ENCODE measurements around the gene INSRR.

The INSRR gene

GRCh38 chr1:156858959-156859522 is at the start of gene INSRR:
Gene INSRR (minus strand): TSS chr1:156859117. CDS start chr1:156858621, 496 bp downstream.
- Histone ChIP-seq H3K9ac (ENCODE audit: low read depth in 1 of 2, low read length in 2 of 2) (no peak within 1 kb of the TSS), H3K36me3 (ENCODE audit: control insufficient read depth in 2 of 2, insufficient read depth in 2 of 2, low read length in 2 of 2) (no peaks in the 10 kb centered on the region), H3K4me1 (ENCODE audit: control insufficient read depth in 2 of 2, insufficient read depth in 2 of 2, low read length in 2 of 2) (peaks cover 8% of the 10 kb centered on the region in 2 donors), H3K27me3 (ENCODE audit: control insufficient read depth in 2 of 2, insufficient read depth in 2 of 2, low read length in 2 of 2) (peaks cover 49 to 65% of the 10 kb centered on the region in 2 donors), H3K9me3 (ENCODE audit: control insufficient read depth in 2 of 2, low read length in 2 of 2) (no peaks in the 10 kb centered on the region), H3K4me3 (ENCODE audit: low read length in 2 of 2) (peak within 1 kb of the TSS; percentile 37 to 57), H3K27ac (ENCODE audit: low read depth in 2 of 2, low read length in 2 of 2) (no peak within 1 kb of the TSS)

- Histone ChIP-seq H3K4me3 (ENCODE audit: low read length in 2 of 2) (no peak overlapping the region), H3K4me1 (ENCODE audit: control insufficient read depth in 2 of 2, insufficient read depth in 2 of 2, low read length in 2 of 2) (peaks cover 0 to 21% of the 10 kb centered on the region in 2 donors), H3K36me3 (ENCODE audit: control insufficient read depth in 2 of 2, insufficient read depth in 2 of 2, low read length in 2 of 2) (no peaks in the 10 kb centered on the region), H3K27ac (ENCODE audit: low read depth in 2 of 2, low read length in 2 of 2) (no peak overlapping the region), H3K27me3 (ENCODE audit: control insufficient read depth in 2 of 2, insufficient read depth in 2 of 2, low read length in 2 of 2) (peaks cover 0 to 20% of the 10 kb centered on the region in 2 donors), H3K9ac (ENCODE audit: low read depth in 1 of 2, low read length in 2 of 2) (no peak overlapping the region), H3K9me3 (ENCODE audit: control insufficient read depth in 2 of 2, low read length in 2 of 2) (no peaks in the 10 kb centered on the region)
Observed at GRCh38 chr1:156908541-156908940, 49.6 kb upstream of the INSRR start.

GRCh38 chr1:156906206-156906906 is 47.4 kb upstream of the INSRR start:
- Histone ChIP-seq H3K4me1 (ENCODE audit: control insufficient read depth in 2 of 2, insufficient read depth in 2 of 2, low read length in 2 of 2) (peaks cover 0 to 21% of the 10 kb centered on the region in 2 donors), H3K27ac (ENCODE audit: low read depth in 2 of 2, low read length in 2 of 2) (no peak overlapping the region), H3K9ac (ENCODE audit: low read depth in 1 of 2, low read length in 2 of 2) (no peak overlapping the region), H3K36me3 (ENCODE audit: control insufficient read depth in 2 of 2, insufficient read depth in 2 of 2, low read length in 2 of 2) (no peaks in the 10 kb centered on the region), H3K9me3 (ENCODE audit: control insufficient read depth in 2 of 2, low read length in 2 of 2) (no peaks in the 10 kb centered on the region), H3K27me3 (ENCODE audit: control insufficient read depth in 2 of 2, insufficient read depth in 2 of 2, low read length in 2 of 2) (peaks cover 2 to 20% of the 10 kb centered on the region in 2 donors), H3K4me3 (ENCODE audit: low read length in 2 of 2) (no peak overlapping the region)

- Histone ChIP-seq H3K9me3 (ENCODE audit: control insufficient read depth in 2 of 2, low read length in 2 of 2) (no peaks in the 10 kb centered on the region), H3K4me3 (ENCODE audit: low read length in 2 of 2) (no peak overlapping the region), H3K36me3 (ENCODE audit: control insufficient read depth in 2 of 2, insufficient read depth in 2 of 2, low read length in 2 of 2) (no peaks in the 10 kb centered on the region), H3K4me1 (ENCODE audit: control insufficient read depth in 2 of 2, insufficient read depth in 2 of 2, low read length in 2 of 2) (peaks cover 0 to 19% of the 10 kb centered on the region in 2 donors), H3K27me3 (ENCODE audit: control insufficient read depth in 2 of 2, insufficient read depth in 2 of 2, low read length in 2 of 2) (peaks cover 2 to 20% of the 10 kb centered on the region in 2 donors), H3K9ac (ENCODE audit: low read depth in 1 of 2, low read length in 2 of 2) (no peak overlapping the region), H3K27ac (ENCODE audit: low read depth in 2 of 2, low read length in 2 of 2) (no peak overlapping the region)
Observed at GRCh38 chr1:156905651-156906050, 46.7 kb upstream of the INSRR start.

DNA sequence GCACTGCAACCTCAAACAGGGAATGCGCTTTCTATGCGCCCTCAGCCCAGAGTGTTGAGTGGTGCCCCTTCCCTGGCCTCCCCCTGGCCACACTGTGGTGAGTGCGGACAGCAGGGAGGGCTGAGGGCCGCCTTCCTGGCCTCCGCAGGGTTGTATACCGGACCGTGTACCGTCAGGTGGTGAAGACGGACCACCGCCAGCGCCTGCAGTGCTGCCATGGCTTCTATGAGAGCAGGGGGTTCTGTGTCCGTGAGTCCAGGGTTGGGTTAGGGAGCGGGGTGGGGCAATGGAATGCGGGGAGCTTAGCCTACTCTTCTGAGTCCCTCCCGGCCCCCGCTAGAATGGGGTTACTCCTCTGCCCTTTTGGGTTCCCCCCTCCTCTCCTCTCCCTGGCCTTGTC is 46.3 kb upstream of the INSRR start:
- H3K4me1 ChIP-seq (ENCODE audit: control insufficient read depth in 2 of 2, insufficient read depth in 2 of 2, low read length in 2 of 2): peaks cover 0 to 16% of the 10 kb centered on the region in 2 donors
- no peak overlapping the region for H3K27ac ChIP-seq (ENCODE audit: low read depth in 2 of 2, low read length in 2 of 2)
- no peak overlapping the region for H3K9ac ChIP-seq (ENCODE audit: low read depth in 1 of 2, low read length in 2 of 2)
- H3K4me3 ChIP-seq (ENCODE audit: low read length in 2 of 2): no peak overlapping the region
- H3K27me3 ChIP-seq (ENCODE audit: control insufficient read depth in 2 of 2, insufficient read depth in 2 of 2, low read length in 2 of 2): peaks cover 2 to 20% of the 10 kb centered on the region in 2 donors
- no peaks in the 10 kb centered on the region for H3K36me3 ChIP-seq (ENCODE audit: control insufficient read depth in 2 of 2, insufficient read depth in 2 of 2, low read length in 2 of 2)
- H3K9me3 ChIP-seq (ENCODE audit: control insufficient read depth in 2 of 2, low read length in 2 of 2): no peaks in the 10 kb centered on the region

GRCh38 chr1:156904187-156904959 is 45.5 kb upstream of the INSRR start:
- Histone ChIP-seq H3K4me1 (ENCODE audit: control insufficient read depth in 2 of 2, insufficient read depth in 2 of 2, low read length in 2 of 2) (peaks cover 0 to 16% of the 10 kb centered on the region in 2 donors), H3K9me3 (ENCODE audit: control insufficient read depth in 2 of 2, low read length in 2 of 2) (no peaks in the 10 kb centered on the region), H3K9ac (ENCODE audit: low read depth in 1 of 2, low read length in 2 of 2) (no peak overlapping the region), H3K27ac (ENCODE audit: low read depth in 2 of 2, low read length in 2 of 2) (no peak overlapping the region), H3K36me3 (ENCODE audit: control insufficient read depth in 2 of 2, insufficient read depth in 2 of 2, low read length in 2 of 2) (no peaks in the 10 kb centered on the region), H3K27me3 (ENCODE audit: control insufficient read depth in 2 of 2, insufficient read depth in 2 of 2, low read length in 2 of 2) (peaks cover 5 to 16% of the 10 kb centered on the region in 2 donors), H3K4me3 (ENCODE audit: low read length in 2 of 2) (no peak overlapping the region)

DNA sequence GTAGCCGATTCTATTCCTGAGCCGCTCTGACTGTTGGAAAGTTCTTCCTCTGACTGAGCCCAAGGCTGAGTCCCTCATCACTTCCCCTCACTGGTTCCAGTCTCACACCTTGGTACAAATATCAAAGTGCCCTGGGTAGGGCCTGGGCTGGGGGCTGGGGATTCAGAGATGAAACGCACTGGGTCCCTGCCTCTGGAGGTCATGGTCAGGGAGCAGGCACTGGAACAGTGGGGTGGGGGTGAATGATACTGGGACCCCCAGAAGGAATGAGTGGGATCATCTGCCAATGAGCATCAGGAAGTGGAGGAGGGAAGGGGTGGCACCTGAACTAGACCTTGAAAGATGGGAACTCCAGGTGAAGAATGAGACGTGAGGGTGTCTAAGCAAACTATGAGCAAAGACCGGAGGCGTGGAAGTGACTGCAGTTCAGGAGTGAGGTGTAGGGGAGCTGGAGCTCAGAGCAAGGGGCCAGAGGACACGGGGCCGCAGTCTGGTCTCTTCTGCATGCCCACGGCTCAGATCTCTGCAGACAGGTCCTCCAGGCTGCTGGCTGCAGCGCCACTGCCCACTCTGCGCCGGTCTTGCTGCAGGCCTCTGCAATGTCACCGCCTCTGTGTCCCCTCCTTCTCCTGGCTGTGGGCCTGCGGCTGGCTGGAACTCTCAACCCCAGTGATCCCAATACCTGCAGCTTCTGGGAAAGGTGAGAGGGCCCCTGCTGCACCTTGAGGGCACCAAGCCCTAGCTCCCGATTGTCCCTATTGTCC is 44.6 kb upstream of the INSRR start:
- no peak overlapping the region for H3K27ac ChIP-seq (ENCODE audit: low read depth in 2 of 2, low read length in 2 of 2)
- no peaks in the 10 kb centered on the region for H3K9me3 ChIP-seq (ENCODE audit: control insufficient read depth in 2 of 2, low read length in 2 of 2)
- H3K4me3 ChIP-seq (ENCODE audit: low read length in 2 of 2): no peak overlapping the region
- H3K36me3 ChIP-seq (ENCODE audit: control insufficient read depth in 2 of 2, insufficient read depth in 2 of 2, low read length in 2 of 2): no peaks in the 10 kb centered on the region
- H3K27me3 ChIP-seq (ENCODE audit: control insufficient read depth in 2 of 2, insufficient read depth in 2 of 2, low read length in 2 of 2): peaks cover 6 to 8% of the 10 kb centered on the region in 2 donors
- peaks cover 0 to 8% of the 10 kb centered on the region in 2 donors for H3K4me1 ChIP-seq (ENCODE audit: control insufficient read depth in 2 of 2, insufficient read depth in 2 of 2, low read length in 2 of 2)
- H3K9ac ChIP-seq (ENCODE audit: low read depth in 1 of 2, low read length in 2 of 2): no peak overlapping the region

- Histone ChIP-seq H3K9me3 (ENCODE audit: control insufficient read depth in 2 of 2, low read length in 2 of 2) (no peaks in the 10 kb centered on the region), H3K27me3 (ENCODE audit: control insufficient read depth in 2 of 2, insufficient read depth in 2 of 2, low read length in 2 of 2) (peaks cover 3 to 10% of the 10 kb centered on the region in 2 donors), H3K9ac (ENCODE audit: low read depth in 1 of 2, low read length in 2 of 2) (no peak overlapping the region), H3K4me1 (ENCODE audit: control insufficient read depth in 2 of 2, insufficient read depth in 2 of 2, low read length in 2 of 2) (peaks cover 0 to 2% of the 10 kb centered on the region in 2 donors), H3K27ac (ENCODE audit: low read depth in 2 of 2, low read length in 2 of 2) (no peak overlapping the region), H3K36me3 (ENCODE audit: control insufficient read depth in 2 of 2, insufficient read depth in 2 of 2, low read length in 2 of 2) (no peaks in the 10 kb centered on the region), H3K4me3 (ENCODE audit: low read length in 2 of 2) (no peak overlapping the region)
Observed at GRCh38 chr1:156901966-156902915, 43.3 kb upstream of the INSRR start.

DNA sequence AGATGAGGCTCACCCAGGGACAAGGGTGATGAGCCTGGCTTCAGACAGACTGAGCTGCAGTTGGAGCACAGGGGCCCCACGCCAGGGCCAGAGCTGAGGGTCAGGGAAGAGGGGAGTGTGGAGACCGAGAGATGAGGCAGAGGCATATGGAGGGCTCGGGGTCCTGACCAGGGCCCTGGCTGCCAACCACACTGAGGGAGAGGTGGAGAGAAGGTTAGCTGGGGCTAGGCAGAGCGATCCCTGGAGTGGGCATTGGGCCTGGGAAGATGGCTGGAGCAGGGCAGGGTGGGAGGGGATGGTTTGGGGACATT is 42.6 kb upstream of the INSRR start:
- H3K4me1 ChIP-seq (ENCODE audit: control insufficient read depth in 2 of 2, insufficient read depth in 2 of 2, low read length in 2 of 2): no peaks in the 10 kb centered on the region
- H3K27ac ChIP-seq (ENCODE audit: low read depth in 2 of 2, low read length in 2 of 2): no peak overlapping the region
- H3K4me3 ChIP-seq (ENCODE audit: low read length in 2 of 2): no peak overlapping the region

More for the DNA sequence above, 42.6 kb upstream of the INSRR start:
- H3K9ac ChIP-seq (ENCODE audit: low read depth in 1 of 2, low read length in 2 of 2): no peak overlapping the region
- H3K27me3 ChIP-seq (ENCODE audit: control insufficient read depth in 2 of 2, insufficient read depth in 2 of 2, low read length in 2 of 2): peaks cover 3 to 10% of the 10 kb centered on the region in 2 donors
- no peaks in the 10 kb centered on the region for H3K9me3 ChIP-seq (ENCODE audit: control insufficient read depth in 2 of 2, low read length in 2 of 2)
- no peaks in the 10 kb centered on the region for H3K36me3 ChIP-seq (ENCODE audit: control insufficient read depth in 2 of 2, insufficient read depth in 2 of 2, low read length in 2 of 2)

Data from mucosa of rectum (tissue), 2 donors.